GM10847 (cell line): Measurements from ENCODE around the gene RNF208.

Experiments used
- POLR2A ChIP-seq: IDR thresholded peaks from 2 replicates; pipeline ENCODE4 v1.6.1; 2011; ENCODE audit not compliant: insufficient read length; ENCODE audit errors: extremely low read depth

The RNF208 gene, protein sequence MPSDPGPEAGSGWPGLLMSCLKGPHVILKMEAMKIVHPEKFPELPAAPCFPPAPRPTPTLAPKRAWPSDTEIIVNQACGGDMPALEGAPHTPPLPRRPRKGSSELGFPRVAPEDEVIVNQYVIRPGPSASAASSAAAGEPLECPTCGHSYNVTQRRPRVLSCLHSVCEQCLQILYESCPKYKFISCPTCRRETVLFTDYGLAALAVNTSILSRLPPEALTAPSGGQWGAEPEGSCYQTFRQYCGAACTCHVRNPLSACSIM

DNA sequence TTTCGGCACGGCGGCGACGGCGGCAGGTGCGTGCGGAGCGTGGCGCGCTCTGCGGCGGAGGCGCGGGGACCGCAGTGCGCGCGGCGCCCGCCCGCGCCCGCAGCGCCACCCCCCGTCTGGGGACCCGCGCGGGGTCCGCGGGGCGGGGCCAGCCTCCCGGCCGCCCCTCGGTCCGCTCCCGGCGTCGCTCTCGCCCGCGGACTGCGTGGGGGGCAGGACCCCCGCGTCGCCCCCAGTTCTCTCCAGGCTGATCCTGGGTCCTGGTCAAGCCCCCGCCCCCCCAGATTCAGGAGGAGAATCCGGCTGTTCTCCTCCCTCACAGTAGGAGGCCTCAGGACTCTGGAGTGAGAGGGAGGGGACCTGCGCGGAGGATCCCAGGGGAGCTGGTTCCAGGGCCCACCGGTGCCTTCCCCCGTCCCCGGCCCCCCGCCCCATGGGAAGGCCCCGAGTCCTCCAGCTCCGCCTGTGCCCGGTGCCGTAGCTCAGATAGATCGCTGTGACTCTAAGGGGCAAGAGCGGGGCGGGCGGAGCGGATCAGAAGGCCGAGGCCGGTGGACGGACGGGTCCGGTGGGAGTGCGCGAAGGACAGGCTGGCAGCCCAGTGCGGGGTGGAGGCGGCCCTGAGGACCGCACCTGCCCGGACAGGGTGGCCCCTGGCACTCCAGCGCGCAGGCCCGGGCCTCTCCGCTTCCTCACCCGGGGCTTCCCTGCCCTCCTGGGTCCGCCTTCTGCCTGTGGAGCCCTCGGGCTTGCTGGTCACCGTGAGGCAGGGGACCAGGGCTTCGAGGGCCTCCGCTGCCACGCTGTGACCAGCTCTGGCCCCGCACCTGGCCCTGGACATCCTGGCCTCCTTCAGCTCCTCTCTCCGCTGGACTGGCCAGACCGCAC is at the start of gene RNF208:
TSS of gene RNF208 (minus strand) at position 51 of the 888 bp plus-strand sequence. CDS start 1,028 bp downstream, outside the sequence.
- TF ChIP-seq POLR2A: no peak

DNA sequence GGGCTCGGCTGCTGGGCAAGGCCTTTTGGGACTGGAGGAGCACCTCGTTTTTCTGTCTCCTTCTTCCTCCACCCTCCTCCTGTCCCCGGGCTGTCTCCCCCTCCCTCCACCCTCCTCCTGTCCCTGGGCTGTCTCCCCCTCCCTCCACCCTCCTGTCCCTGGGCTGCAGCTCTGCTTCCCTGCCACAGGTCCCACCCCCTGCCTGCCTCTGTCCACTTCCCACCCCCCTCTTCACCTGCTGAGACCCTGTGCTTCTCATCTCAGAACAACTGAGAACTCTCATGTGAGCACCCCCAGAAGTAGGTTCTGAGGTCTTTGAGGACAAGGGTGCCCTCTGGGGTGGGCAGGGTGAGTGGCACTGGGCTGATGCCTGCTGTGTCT is 49.6 kb upstream of the RNF208 start:
- TF ChIP-seq POLR2A: no peak

DNA sequence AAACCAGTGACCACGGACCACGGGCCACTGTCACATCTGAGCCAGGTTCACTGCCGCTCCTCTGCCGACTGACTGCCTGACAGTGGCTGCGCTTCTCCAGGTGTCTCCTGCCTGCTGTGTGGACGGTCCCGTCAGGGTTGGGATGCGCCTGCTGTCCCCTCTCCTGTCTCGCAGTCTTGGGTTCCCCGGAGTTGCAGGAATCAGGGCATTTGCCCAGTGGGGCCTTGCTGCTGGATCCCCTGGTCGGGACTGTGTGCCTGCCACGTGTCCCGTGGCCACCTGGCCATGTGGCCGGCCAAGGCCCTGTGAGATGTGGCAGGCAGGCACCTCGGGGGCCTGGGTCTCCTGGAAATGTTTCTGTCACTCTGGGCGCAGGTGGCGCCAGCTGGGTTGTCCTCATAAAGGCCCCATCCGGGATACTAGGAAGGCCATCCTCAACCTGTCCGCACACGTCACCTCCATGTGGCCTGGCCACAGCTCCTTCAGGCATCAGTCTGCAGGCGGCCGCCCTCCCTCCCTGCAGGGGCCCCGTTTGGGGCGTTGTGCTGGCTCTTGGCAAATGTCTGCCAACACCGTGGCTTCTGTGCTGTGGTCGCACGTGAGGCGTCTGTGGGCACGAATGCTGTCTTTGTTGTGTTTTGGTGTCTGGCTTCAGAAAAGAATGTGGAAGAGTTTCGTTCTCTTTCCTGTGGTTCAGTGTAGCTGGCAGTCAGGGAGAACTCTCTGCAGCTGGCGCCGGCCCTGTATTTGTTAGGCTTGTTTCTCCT is 49.1 kb upstream of the RNF208 start:
- TF ChIP-seq POLR2A: no peak

DNA sequence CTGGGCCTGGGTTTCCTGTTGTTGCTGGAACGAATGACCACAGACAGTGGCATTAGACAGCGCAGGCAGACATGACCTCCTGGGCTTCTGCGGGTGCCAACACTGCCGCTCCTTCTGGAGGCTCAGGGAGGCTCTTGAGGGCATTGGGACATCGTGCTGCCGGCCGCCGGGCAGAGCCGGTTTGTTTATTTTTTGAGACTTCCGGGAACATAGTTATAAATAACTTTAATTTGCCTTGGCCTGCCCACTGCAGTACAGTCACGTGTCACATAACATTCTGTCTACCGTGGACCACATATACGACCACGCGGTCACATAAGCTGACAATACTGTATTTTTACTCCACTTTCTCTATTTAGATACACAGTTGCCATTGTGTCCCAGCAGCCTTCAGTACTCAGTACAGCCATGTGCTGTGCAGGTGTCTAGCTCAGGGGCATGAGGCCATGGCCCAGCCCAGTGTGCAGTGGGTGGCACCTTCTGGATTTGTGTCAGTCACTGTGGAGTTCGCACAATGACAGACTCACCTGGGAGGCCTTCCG is 47.3 kb upstream of the RNF208 start:
- TF ChIP-seq POLR2A: no peak

DNA sequence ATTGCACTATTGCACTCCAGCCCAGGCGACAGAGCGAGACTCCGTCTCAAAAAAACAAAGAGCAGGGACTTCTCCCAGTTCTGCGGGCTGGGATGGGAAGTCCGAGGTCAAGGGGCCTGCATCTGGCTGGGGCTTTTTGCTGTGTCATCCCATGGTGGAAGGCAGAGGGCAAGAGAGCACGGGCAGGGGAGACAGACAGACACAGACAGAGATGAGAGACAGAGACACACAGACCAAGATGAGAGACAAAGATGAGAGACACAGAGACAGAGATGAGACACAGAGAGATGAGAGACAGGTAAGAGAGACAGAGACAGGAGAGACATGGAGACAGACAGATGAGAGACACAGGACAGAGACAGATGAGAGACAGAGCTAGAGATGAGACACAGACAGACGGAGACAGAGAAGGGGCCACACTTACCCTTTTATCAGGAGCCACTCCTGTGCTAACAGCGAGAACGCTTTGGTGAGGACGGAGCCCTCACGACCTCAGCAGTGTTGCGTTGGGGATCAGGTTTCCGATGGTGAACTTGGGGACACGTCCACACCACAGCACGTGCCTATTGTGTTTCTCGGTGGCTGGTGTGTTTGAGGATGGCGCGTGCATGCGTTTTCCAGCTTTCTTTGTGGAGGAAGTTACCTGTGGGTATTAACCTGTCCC is 46.6 kb upstream of the RNF208 start:
- TF ChIP-seq POLR2A: no peak

DNA sequence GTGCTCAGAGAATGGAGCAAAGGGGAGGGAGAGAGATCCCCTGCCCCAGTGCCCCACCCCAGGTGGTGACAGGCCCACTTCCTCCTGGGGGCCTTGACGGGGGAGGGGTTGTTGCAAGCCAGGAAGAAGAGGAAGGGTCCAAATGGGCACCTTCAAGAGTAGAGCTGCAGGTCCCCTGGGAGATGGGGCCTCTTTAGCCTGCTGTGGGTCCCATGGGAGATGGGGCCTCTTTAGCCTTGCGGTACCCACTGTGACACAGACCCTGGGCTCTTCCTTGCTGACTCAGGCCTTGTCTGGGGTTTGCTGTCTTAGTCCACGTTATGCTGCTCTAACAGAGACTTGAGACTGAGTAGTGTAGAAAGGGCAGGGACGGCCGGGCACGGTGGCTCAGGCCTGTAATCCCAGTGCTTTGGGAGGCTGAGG is 45.9 kb upstream of the RNF208 start:
- TF ChIP-seq POLR2A: no peak

DNA sequence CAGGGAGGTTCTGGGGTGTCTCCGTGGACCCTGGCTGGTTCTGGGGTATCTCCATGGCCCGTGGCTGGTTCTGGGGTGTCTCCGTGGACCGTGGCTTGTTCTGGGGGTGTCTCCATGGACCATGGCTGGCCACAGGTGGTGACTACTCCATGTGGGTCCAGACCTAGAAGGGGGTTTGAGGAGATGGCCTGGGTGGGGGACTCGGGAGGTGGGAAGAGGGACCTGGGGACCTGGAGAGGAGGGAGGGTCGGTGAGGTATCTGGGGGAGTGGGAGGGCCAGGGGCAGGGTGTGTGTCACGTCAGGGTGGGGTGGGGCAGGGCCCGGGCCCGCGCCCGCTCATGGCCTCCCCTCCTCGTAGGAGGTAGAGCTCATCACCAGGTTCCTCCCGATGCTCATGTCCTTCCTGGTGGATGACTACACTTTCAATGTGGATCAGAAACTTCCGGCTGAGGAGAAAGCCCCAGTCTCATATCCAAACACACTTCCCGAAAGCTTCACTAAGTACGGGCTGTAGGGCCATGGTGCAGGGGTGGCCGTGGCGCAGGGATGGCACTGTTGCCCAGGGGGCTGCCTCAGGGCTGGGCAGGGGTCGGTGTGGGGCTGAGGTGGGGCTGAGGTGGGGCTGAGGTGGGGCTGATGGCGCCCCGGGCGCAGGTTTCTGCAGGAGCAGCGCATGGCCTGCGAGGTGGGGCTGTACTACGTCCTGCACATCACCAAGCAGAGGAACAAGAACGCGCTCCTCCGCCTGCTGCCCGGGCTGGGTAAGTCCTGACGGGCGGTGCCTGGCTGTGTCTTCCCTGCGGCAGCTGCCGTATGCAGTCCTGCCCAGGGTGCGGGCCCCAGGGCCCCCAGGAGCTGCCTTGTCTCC is 44.8 kb upstream of the RNF208 start:
- no peak for TF ChIP-seq POLR2A

DNA sequence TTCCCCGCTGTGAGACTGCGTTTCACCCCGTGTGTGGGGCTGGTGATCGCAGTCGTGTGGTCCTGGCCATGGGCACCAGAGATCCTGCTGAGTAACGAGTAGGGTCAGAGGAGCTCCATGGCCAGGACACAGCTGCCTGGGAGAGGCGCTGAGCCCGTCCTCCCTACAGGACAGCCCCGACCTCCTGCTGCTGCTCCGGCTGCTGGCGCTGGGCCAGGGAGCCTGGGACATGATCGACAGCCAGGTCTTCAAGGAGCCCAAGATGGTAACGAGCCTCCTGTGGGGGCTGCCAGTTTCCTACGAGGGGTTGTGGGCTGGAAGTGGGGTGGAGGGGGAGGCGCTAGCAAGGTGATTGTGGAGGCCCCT is 44.1 kb upstream of the RNF208 start:
- no peak for TF ChIP-seq POLR2A

DNA sequence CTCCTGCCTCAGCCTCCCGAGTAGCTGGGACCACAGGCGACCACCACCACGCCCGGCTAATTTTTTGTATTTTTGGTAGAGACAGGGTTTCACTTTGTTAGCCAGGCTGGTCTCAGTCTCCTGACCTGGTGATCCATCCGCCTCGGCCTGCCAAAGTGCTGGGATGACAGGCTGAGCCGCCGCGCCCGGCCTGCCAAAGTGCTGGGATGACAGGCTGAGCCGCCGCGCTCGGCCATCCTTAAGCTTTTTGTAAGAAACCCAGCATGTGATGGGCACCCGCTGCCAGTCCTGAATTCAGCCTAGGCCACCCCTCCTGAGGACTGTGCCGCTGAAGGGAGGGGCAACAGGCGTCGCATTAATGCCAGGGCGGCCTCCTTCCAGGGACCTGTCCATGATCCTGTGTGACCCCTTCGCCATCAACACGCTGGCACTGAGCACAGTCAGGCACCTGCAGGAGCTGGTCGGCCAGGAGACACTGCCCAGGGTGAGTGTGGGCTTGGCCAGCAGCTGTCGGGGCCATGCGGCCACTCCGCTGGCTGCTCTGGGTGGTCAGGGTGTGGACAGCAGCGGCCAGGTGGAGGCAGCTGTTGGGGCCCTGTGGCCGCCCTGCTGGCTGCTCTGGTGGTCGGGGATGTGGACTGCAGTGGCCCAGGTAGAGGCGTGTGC is 43.6 kb upstream of the RNF208 start:
- TF ChIP-seq POLR2A: no peak

DNA sequence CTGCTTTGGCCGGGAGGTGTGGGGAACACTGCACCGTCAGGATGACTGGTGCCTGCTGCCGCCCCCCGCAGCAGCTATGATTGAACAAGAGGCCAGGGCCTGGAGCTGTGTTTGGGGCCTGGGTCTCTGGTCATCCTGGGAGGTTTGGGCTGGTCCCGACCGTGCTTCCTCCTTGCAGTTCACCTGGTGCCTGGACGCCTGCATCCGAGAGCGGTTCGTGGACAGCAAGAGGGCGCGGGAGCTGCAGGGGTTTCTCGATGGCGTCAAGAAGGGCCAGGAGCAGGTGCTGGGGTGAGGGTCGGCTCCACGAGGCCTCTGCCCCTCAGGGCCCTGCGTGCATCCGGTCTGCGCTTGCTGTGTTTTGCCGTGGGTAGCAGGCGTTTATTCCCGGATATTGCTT is 42.0 kb upstream of the RNF208 start:
- TF ChIP-seq POLR2A: no peak

DNA sequence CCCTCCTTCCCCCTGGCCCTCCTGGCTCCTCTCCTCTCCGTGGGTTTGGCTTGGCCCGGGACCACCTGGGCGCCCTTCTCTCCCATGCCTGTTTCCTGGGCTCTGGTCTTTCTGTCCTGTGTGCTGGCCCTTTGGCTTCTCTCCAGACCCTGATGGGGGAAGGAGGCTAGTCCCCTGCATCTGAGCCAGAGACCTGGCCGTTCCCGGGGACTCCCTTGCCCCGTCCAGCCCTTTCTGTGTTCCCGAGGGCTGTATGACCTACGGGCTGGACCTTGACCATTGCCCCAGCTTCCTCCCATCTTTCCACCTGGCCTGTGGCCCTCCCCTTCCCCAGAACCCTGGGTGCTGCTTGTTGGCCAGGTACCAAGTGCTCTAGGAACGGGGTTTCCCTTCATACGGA is 41.5 kb upstream of the RNF208 start:
- TF ChIP-seq POLR2A: no peak

DNA sequence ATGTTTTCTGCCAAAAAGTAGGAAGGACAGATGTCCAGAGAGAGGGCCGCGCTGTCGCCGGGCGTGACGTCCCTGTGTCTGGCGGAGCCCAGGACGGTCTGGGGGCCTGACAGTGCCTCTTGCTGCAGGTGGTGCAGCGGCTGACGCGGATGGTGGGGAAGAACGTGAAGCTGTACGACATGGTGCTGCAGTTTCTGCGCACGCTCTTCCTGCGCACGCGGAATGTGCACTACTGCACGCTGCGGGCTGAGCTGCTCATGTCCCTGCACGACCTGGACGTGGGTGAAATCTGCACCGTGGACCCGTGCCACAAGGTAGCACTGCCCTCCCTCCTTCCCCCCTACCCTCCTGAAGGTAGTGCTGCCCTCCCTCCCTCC is 40.9 kb upstream of the RNF208 start:
- no peak for TF ChIP-seq POLR2A

DNA sequence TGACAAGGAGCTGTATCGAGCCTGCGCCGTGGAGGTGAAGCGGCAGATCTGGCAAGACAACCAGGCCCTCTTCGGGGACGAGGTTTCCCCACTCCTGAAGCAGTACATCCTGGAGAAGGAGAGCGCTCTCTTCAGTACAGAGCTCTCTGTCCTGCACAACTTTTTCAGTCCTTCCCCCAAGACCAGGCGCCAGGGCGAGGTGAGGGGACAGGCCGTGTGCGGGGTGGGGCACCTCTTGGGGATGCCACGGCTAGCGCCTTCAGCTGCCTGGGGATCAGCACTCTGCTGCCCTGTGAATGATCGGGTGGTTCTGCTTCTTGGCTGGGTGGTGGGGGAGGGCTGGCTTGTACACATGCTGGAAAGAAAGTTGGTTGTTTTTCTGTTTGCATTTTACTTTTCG is 34.8 kb upstream of the RNF208 start:
- TF ChIP-seq POLR2A: no peak

DNA sequence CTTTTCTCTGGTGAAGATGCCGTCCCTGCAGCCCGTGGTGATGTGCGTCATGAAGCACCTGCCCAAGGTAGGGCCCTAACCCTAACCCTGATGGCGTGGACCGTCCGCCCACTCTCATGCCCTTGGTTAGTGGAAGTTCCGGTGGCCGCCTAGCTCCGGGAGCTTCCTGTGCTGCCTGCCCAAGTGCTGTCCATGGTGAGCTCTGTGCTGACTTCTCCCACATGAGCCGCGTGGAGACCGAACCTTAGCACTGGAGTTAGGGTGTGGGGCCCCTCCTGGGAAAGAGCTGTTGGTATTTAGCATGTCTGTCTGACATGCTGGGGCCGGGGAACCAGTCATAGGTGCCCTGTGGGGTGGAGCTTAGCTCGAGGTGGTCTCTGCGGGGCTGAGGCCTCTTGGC is 34.3 kb upstream of the RNF208 start:
- TF ChIP-seq POLR2A: no peak
